HUES64 (cell line): Measurements from ENCODE around the gene MED9.

Experiments
- H3K27ac ChIP-seq: 2 replicates; pipeline ENCODE4 v1.7.0; 2013; ENCODE audit warnings: low read depth, low read length, inconsistent platforms
- H3K27me3 ChIP-seq: 2 replicates; pipeline ENCODE4 v1.6.1; 2013; ENCODE audit warnings: mild to moderate bottlenecking, low read length; ENCODE audit not compliant: insufficient read depth
- H3K36me3 ChIP-seq: 2 replicates; pipeline ENCODE4 v1.6.1; 2013; ENCODE audit warnings: mild to moderate bottlenecking, low read length; ENCODE audit not compliant: insufficient read depth
- H3K4me1 ChIP-seq: 2 replicates; pipeline ENCODE4 v1.6.1; 2013; ENCODE audit warnings: mild to moderate bottlenecking, low read length, moderate library complexity; ENCODE audit not compliant: insufficient read depth
- H3K4me3 ChIP-seq: 2 replicates; pipeline ENCODE4 v1.5.1; 2013; ENCODE audit warnings: mild to moderate bottlenecking, low read length, moderate library complexity
- H3K9ac ChIP-seq: 2 replicates; pipeline ENCODE4 v1.6.1; 2013; ENCODE audit warnings: mild to moderate bottlenecking, low read depth, low read length
- H3K9me3 ChIP-seq: 2 replicates; pipeline ENCODE4 v1.6.1; 2013; ENCODE audit warnings: low read depth, low read length; ENCODE audit not compliant: insufficient read depth
- WGBS: fragments of 150-250, 120-280 bp; methylation state at CpG from one replicate; pipeline ENCODE4 v1.1.7; 2013; ENCODE audit warnings: missing lambda C conversion rate; 5-methylcytosine and 5-hydroxymethylcytosine counted together

MED9 gene

DNA sequence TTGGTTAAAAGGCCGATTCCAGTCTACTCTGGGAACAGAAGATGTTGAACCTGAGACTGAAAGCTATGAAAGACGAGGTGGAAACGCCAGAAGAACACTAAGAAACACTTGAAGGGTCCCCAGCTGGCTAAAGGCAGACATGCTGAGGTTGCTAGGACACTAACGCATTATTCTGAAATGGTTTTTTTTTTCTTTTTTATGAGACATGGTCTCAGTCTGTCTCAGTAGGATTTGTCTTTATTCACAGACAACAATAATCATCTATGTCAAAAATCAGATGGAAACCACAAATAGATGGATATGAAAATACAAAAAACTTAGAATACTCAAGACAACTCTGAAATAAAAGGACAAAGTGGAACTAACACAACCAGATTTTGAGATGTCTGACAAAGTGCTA is 54.4 kb downstream of the MED9 start:
- Histone ChIP-seq H3K27me3 (no peaks in the 10 kb centered on the region), H3K27ac (no peak overlapping the region), H3K4me1 (no peaks in the 10 kb centered on the region), H3K9me3 (0 out of 2 replicates have a peak, but pooled peaks cover 2% of the 10 kb centered on the region), H3K4me3 (no peak overlapping the region), H3K36me3 (no peaks in the 10 kb centered on the region), H3K9ac (no peak overlapping the region)
- 91% methylated on average over 4 of the region's 4 CpGs for WGBS

DNA sequence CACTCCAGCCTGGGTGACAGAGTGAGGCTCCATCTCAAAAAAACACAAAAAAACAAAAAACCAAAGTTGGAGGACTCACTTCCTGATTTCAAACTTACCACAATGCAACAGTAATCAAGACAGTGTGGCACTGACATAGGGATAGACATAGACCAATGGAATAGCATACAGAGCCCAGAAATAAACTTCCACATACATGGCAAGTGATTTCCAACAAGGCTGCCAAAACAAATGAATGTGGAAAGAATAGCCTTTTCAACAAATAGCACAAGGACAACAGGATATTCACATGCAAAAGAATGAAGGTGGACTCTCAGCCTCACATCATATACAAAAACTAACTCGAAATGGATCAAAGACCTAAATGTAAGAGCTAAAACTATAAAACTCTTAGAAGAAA is 56.2 kb downstream of the MED9 start:
- WGBS, result 75% methylated on average over 1 of the region's 1 CpG
- Histone ChIP-seq H3K4me3 (no peak overlapping the region), H3K4me1 (no peaks in the 10 kb centered on the region), H3K36me3 (no peaks in the 10 kb centered on the region; the same call in 1 of the 2 replicates), H3K9me3 (0 out of 2 replicates have a peak, but pooled peaks cover 2% of the 10 kb centered on the region), H3K9ac (no peak overlapping the region), H3K27ac (no peak overlapping the region), H3K27me3 (no peaks in the 10 kb centered on the region)

DNA sequence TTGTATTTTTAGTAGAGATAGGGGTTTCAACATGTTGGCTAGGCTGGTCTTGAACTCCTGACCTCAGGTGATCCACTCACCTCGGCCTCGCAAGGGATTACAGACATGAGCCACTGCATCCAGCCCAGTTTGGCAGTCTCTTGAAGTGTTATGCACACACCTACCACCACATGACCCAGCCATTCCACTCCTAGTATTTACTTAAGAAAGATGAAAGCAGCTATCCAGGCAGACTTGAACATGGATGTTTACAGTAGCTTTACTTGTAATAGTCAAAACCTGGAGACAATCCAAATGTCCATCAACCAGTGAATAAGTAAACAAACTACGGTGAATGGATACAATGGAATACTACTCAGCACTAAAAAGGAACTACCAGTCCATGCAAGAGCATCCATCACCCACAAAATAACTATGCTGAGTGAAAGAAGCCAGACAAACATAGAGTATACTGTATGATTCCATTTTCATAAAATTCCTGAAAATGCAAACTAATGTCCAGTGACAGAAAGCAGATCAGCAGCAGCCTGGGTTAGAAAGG is 57.2 kb downstream of the MED9 start:
- WGBS, result 92% methylated on average over 3 of the region's 3 CpGs
- no peak overlapping the region for H3K9ac ChIP-seq
- no peaks in the 10 kb centered on the region; the same call in 1 of the 2 replicates for H3K36me3 ChIP-seq
- no peak overlapping the region for H3K27ac ChIP-seq
- 0 out of 2 replicates have a peak, but pooled peaks cover 2% of the 10 kb centered on the region for H3K9me3 ChIP-seq
- no peaks in the 10 kb centered on the region for H3K4me1 ChIP-seq
- no peaks in the 10 kb centered on the region for H3K27me3 ChIP-seq
- no peak overlapping the region for H3K4me3 ChIP-seq

DNA sequence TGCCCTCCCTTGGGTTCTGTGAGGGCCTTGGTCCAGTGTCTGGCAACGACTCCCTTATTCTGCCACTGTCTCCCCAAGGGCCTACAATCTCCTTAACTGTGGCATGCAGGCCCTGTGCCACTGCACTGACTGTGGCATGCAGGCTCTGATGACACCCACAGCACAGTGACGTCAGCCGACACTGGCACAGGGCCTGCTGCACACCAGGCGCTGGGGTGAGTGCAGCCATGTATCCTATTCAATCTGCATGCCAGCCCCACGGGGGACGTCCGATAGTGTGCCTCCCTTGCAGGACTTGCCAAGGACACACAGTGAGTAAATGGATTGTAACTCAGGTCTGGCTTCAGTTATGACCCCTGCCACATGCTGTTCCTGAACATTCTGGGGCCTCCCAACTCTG is 59.2 kb downstream of the MED9 start:
- H3K4me3 ChIP-seq, result no peak overlapping the region
- no peak overlapping the region for H3K9ac ChIP-seq
- 0 out of 2 replicates have a peak, but pooled peaks cover 2% of the 10 kb centered on the region for H3K9me3 ChIP-seq
- H3K36me3 ChIP-seq, result no peaks in the 10 kb centered on the region; the same call in 1 of the 2 replicates
- WGBS, result 94% methylated on average over 7 of the region's 7 CpGs
- H3K4me1 ChIP-seq, result no peaks in the 10 kb centered on the region
- no peaks in the 10 kb centered on the region for H3K27me3 ChIP-seq
- no peak overlapping the region for H3K27ac ChIP-seq

DNA sequence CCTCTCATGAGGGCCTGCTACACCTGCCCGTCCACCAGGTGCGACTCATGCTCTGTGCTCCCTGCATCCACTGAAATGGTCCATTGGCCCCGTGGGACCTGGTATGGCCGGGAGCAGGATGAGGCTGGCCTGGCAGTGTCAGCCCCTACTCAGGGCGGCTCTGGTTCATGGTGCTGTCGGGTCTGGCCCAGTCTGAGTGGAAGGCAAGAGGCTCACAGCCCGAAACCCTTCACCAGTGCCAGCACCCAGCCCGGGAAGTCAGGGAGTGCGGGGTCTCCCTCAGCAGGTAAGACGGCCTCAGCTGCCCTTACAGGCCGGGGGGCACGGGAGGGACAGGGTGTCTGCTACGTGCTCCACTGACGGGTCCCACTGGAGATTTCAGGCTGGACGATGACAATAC is 59.9 kb downstream of the MED9 start:
- Histone ChIP-seq H3K9ac (no peak overlapping the region), H3K27me3 (no peaks in the 10 kb centered on the region), H3K9me3 (0 out of 2 replicates have a peak, but pooled peaks cover 2% of the 10 kb centered on the region), H3K4me3 (no peak overlapping the region), H3K4me1 (no peaks in the 10 kb centered on the region), H3K36me3 (no peaks in the 10 kb centered on the region; the same call in 1 of the 2 replicates), H3K27ac (no peak overlapping the region)
- WGBS, result 92% methylated on average over 15 of the region's 15 CpGs

DNA sequence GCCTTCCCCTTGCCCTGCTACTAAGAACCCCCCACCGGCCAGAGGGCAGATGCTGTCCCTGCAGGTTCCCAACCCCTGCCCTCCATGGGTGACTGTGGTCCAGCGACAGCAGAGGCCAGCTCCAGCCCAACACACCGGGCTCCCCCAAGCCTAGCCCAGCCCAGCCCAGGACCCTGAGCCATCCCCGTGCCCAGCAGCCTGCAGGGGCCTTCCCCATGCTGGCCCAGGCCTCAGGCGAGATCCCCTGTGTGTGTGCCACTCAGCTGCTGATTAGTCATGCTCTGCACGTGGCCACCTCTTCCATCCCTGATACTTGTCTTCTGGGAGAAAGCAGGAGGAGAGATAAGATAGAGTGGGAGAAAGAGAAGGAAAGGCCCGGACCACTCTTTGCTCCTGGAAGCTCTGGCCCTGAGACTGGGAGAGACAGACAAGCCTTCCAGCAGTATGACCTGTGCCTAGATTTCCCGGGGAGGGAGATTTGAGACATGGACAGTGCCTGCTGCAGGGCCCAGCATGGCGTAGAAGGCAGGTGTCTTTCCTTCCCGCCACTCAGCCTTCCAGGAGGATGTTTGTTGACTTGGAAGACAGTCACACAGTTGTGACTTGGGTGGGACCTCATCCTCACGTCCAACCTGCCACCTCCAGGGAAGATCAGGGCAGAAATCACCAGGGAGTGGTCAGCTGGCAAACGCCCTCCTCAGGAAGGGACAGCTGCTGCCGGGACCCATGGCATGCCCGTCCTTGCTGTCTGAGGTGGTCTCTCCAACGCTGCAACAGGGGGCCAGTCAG is 60.7 kb downstream of the MED9 start:
- no peaks in the 10 kb centered on the region; the same call in 1 of the 2 replicates for H3K36me3 ChIP-seq
- WGBS, result 85% methylated on average over 15 of the region's 15 CpGs
- H3K9ac ChIP-seq, result 0 out of 2 replicates have a peak overlapping the region, but pooled peaks have one; percentile 20
- H3K9me3 ChIP-seq, result no peaks in the 10 kb centered on the region
- no peaks in the 10 kb centered on the region for H3K27me3 ChIP-seq
- H3K27ac ChIP-seq, result no peak overlapping the region
- no peak overlapping the region for H3K4me3 ChIP-seq
- no peaks in the 10 kb centered on the region for H3K4me1 ChIP-seq

DNA sequence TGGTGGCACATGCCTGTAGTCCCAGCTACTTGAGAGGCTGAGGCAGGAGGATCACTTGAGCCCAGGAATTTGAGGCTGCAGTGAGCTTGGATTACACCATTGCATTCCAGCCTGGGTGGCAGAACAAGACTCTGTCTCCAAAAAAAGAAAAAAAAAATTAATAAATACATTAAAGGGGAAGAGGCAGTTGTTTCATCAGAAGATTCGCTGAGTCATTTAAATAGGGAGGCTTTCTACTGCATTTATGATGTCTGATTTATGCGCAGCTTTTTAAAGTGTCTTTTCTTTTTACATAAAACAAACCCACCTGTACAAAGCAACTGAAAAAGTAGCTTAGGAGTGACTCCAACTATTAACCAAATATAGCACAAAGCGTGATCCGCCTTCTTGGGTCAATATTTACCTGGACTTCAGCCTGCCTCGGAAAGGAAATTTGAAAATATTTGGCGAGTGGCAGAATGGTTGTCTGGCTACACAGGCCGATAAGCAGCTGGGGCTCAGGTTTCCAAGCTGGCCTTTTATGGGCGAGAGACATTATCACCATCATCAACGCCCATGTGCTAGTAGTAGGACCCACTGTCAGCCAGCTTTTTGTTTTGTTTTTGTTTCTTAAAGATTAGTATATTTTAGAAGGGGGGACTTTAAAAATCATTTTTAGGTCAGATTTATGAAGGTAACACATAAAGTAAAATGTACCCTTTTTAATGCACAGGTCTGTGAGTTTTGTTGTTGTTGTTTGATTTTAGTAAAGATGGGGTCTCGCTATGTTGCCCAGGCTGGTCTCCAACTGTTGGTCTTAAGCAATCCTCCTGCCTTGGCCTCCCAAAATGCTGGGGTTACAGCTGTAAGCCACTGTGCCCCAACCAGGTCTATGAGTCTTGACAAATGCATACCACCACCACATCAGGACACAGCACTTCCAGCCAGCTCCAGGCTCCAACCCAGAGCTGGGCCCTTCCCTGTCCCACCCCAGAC is 61.9 kb downstream of the MED9 start:
- H3K9me3 ChIP-seq, result no peaks in the 10 kb centered on the region
- no peaks in the 10 kb centered on the region for H3K4me1 ChIP-seq
- no peaks in the 10 kb centered on the region; the same call in 1 of the 2 replicates for H3K36me3 ChIP-seq
- no peaks in the 10 kb centered on the region for H3K27me3 ChIP-seq
- H3K4me3 ChIP-seq, result no peak overlapping the region
- 94% methylated on average over 10 of the region's 10 CpGs for WGBS
- no peak overlapping the region for H3K27ac ChIP-seq
- H3K9ac ChIP-seq, result no peak overlapping the region

DNA sequence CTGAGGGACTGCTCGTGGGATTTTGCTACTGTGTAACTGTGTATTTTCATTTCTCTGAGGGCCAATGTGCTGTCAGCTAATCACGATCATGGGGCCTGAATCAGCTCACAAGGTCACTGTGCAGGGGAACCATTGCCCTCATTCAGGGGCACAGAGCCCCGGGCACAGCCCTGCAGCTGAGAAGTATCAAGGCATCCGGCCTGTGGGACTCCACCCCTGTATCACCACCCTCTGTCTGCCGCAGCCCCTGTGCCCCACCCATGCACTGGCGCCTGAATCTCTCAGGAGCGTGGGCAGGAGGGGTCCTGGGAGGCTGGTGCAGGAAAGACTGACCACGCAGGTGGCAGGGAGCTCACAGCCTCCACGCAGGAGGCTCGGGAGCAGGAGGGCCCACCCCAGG is 62.8 kb downstream of the MED9 start:
- Histone ChIP-seq H3K27ac (no peak overlapping the region), H3K4me3 (no peak overlapping the region), H3K4me1 (no peaks in the 10 kb centered on the region), H3K36me3 (no peaks in the 10 kb centered on the region; the same call in 1 of the 2 replicates), H3K9ac (no peak overlapping the region), H3K27me3 (no peaks in the 10 kb centered on the region), H3K9me3 (no peaks in the 10 kb centered on the region)
- WGBS, result 90% methylated on average over 10 of the region's 10 CpGs

DNA sequence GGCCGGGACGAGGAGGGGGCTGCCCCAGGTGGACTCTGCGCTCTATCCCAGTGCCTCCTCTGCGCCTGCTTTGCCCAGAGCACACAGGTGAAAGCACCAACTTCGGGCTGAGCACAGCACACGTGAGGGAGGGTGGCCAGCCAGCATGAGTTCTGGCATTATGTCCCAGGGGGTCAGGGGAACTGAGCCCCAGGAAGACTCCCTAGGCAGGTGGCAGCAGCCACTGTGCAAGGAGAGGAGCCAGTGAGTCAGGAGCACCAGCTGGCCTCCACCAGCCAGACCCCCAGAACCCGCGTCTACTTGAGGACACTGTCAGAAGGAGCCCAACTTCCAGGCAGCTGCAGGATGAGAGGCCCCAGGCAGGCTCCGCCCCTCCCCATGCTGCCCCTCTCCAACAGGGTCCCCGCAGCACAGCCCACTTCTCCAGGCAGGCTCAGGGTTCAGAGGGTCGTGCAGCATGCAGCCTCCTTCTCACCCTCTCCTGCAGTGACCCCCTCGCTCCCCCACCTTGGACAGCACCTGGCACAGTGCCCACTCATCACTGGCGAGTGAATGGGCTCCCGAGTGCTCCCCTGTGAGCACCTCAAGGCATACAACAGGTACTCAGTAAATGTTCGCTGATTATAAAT is 63.6 kb downstream of the MED9 start:
- Histone ChIP-seq H3K9me3 (no peaks in the 10 kb centered on the region), H3K4me1 (no peaks in the 10 kb centered on the region), H3K9ac (no peak overlapping the region), H3K36me3 (no peaks in the 10 kb centered on the region; the same call in 1 of the 2 replicates), H3K27ac (no peak overlapping the region), H3K27me3 (no peaks in the 10 kb centered on the region), H3K4me3 (no peak overlapping the region)
- 85% methylated on average over 15 of the region's 15 CpGs for WGBS

DNA sequence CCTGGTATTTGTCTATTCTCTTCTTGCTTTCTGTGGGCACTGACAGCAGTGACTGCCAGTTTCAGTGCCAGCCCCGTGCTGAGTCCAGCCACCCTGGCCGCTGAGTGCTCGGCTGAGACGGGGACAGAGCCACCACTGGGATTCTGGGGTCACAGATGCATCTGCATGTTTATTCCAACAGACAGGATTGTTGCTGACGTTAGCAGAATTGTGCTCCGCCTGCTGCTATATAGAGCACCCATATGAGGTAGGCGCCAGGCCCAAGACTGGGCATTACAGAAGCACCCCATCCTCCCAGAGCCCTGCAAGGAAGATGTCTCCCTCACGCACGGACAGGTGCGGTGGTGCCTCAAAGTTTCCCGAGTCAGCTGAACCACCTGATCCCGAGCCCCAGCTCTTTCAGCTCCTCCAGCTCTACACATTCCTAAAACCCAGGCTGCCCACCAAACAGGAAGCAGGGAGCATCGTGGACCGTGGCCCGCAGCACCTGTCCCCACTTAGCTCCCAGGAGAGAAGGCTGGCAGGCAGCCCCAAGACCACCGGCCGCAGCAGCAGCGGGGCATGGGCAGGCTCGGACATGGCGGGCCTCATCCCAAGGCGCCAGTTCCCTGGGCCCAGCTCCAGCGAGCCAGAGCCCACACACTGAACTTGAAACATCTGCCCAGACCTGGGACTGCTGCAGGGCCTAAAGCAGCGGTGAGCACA is 64.3 kb downstream of the MED9 start:
- Histone ChIP-seq H3K4me3 (no peak overlapping the region), H3K27ac (no peak overlapping the region), H3K9ac (no peak overlapping the region), H3K27me3 (no peaks in the 10 kb centered on the region), H3K9me3 (no peaks in the 10 kb centered on the region), H3K36me3 (no peaks in the 10 kb centered on the region; the same call in 1 of the 2 replicates), H3K4me1 (no peaks in the 10 kb centered on the region)
- WGBS, result 89% methylated on average over 23 of the region's 23 CpGs
